NCI-H345 treated with DMSO at 0.1 percent for 48 hours (cell line): ENCODE measurements around the gene LY86.
A peak's percentile ranks its signal among the peaks of the same experiment; 100 is the strongest.
"Not testable (repeated sequence)": the region's sequence is repeated elsewhere in the genome, so short reads cannot be mapped to it uniquely, and the experiment has no call there.

ENCODE experiments used
- DNase-seq: peaks from one replicate; lab custom pipeline; 2025; ENCODE audit not compliant: unreplicated experiment; lab: John Stamatoyannopoulos, UW

The LY86 gene

DNA sequence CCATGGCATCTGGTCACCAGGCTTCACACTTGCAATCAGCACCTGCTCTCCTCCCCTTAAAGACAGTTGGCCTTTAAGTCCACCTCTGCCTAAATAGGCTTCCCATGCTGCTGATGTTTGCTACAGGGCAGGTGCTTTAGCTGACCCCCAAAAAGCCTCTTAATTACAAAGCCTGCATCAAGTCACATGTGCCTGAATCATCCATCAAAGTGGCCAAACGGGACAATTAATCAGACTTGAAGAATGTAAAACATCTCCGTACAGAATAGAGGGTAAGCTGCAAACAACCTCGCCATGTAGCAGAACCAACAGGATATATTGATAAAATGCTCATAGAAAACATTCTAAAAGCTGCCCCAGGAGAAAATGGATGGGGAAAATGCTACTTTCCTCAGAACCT lies 7.4 kb downstream of the LY86 start:
- no peak for DNase-seq

DNA sequence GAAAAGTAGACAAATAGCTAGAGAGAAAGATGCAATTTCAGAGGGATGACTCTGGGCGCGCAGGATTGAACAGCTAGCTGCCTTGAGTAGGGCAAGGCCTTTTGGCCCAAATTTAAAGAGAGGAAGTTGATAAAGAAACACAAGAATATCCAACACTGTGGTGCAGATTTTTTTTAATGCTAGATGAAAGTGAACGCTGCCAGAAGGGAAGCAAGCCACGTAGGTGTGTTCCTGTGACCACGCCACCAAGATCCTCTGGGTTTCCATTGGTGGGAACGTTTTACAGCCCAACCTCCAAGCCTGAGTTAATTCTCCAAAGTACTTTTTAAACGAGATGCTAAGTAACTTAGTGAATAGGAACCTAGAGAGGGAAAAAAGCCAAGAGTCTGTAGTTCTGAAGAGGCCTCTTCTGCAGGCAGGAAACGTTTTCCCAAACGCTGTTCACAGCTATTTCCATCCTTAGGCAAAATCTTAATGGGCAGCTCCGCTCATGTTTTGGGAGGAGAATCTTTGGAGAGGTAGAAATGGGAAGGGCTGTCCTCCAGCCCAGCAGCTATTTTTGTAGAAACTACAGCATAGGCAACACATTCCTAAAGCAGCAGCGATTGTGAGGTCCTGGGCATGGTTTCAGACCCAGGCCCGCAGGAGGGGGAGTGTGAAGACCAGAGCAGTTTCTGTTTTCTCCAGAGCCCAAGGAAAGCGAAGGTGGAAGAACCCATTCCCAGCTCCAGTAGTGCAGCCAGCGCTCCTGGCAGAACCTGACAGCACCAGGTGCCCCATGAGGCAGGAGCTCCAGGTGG lies 8.2 kb downstream of the LY86 start:
- no peak for DNase-seq

DNA sequence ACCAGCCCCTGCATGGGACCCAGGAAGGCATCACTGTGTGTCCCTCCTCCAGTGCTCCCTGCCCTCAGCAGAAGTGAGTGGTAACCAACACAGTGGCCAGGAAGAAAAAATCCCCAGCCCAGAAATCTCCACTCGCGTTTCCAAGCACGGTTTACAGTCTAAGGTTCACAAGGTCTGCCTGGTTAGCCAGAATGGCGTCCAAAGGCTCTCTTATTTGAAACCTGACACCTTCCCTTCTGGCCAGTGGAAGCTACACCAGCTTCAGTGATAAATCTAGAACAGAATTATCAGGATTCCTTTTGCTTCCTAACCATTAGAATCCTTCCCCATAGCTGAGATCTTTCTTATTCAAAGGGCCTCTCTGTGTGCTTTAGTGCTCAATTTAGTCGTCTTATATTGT lies 9.2 kb downstream of the LY86 start:
- no peak for DNase-seq

DNA sequence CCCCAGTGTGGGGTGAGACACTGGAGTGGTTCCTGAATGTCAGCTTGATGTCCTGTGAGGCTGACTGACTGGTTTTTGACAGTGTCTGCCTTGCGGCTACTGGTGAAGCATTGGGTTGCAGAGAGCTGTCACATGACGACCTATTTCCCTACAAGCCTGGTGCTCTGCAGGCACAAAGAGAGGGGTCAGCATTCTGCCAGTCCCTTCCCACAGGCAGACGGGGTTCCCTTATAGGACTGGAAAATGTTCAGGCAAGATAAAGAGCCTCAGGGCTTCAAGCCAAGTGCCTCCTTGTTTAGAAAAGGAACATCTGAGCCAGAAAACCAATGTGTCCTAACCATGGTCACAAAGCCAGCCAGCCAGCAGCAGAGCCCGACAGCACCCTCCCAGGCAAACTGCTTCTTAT lies 11.0 kb downstream of the LY86 start:
- no peak for DNase-seq

DNA sequence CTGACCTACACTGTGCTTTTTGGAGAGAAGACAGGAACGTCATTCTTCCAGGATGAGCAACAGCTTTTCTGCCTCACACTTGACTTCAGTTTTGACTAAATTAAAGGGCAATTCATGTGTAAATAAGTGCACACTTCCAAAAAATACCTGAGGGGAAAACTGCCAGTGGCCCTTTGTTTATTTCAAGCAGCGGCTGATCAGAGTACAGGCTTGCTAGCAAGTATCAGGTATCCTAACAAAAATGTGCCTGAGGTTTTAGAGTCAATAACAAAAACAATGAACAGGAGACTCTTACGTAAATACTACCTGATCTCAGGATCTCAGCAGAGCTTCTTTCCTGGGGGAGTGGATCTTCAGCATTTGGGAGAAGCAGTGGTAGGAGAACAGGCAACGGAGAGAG lies 12.4 kb downstream of the LY86 start:
- DNase-seq, result peak; percentile 5

DNA sequence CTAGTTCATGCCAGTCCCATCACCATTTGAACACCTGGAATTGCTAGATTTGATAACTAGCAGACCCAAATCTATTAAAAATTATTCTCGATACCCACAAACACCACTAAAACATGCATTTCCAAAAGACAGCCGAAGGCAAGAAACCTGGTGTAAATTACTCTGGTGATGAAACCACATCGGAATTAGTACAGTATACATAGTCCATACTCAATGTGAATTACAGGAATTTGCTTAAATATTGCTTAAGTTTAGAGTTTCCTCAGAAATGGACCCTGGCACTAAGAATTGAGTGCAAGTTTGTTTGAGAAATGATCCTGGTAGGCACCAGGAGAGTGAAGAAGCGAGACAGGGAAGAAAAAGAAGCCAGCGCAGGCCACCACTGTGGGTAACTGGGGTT lies 13.7 kb downstream of the LY86 start:
- DNase-seq, result no peak

DNA sequence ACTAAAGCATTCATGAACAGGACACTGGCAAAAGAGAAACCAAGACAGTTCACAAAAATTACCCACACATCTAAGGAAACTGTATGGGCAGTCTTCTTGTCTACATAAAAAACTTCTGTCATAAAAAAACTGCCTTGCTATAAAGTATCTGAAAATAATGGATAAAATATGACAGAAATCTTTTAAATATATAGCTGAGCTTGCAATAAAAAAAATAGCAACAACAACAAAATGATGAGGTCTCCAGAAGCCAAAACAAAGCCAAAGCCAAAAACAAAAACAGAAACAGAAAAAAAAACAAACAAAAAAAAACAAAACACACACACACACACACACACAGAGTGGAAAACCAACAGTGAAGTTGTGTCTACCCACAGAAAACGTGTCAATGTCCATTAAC lies 14.8 kb downstream of the LY86 start:
- no peak for DNase-seq

DNA sequence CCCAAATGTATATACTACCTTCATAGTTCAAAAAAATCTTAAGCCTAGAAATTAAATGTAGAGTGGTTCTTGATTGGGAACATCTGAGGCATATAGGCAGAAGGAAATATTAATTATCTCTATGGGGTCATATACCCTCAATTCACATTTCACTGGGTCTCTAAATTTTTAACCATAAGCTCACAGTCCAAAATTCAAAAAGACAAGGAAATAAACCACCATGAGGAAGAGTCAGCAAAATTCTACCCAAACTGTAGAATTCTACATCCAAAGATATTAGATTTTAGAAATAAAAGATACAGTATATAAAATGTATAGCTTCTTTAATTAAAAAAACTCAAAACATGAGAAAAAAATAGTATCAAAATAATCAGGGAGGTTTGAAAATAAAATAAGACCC lies 15.5 kb downstream of the LY86 start:
- no peak for DNase-seq

DNA sequence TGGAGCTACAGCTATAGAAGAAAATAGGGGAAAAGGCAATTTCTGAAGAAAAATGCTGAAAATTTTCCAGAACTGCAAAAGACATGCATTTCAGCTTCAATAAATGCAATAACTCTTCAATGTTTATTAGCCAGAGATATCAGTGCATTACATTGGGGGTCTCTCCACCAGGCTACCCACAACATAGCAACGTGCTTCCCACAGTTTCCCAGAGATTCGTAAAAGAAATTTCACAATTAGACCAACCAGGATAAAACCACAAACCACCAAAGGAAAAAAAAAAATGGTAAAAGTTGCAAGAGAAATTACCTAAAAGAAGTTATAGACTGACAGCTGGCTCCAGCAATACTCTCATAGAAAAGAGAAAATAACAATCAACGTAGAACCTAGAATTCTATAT lies 16.0 kb downstream of the LY86 start:
- DNase-seq, result no peak

DNA sequence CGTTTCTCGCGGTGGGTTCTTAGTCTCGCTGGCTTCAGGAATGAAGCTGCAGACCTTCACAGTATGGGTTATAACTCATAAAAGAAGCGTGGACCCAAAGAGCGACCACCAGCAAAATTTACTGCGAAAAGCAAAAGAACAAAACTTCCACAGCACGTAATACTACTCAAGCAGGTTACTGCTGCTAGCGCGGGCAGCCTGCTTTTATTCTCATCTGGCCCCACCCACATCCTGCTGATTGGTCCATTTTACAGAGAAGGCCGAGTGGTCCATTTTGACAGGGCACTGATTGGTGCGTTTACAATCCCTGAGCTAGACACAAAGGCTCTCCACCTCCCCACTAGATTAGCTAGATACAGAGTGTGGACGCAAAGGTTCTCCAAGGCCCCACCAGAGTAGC lies 17.4 kb downstream of the LY86 start:
- DNase-seq, result no peak

DNA sequence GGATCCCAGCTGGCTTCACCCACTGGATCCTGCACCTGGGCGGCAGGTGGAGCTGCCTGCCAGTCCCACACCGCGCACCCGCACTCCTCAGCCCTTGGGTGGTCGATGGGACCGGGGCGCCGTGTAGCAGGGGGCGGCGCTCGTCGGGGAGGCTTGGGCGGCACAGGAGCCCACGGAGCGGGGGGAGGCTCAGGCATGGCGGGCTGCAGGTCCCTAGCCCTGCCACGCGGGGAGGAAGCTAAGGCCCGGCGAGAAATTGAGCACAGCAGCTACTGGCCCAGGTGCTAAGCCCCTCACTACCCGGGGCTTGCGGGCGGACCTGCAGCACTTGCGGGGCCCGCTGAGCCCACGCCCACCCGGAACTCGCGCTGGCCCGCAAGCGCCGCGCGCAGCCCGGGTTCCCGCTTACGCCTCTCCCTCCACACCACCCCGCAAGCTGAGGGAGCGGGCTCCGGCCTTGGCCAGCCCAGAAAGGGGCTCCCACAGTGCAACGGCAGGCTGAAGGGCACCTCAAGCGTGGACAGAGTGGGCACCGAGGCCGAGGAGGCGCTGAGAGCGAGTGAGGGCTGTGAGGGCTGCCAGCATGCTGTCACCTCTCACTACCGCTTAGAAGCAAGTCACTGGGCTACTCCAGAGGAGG lies 18.0 kb downstream of the LY86 start:
- not testable (repeated sequence) for DNase-seq

DNA sequence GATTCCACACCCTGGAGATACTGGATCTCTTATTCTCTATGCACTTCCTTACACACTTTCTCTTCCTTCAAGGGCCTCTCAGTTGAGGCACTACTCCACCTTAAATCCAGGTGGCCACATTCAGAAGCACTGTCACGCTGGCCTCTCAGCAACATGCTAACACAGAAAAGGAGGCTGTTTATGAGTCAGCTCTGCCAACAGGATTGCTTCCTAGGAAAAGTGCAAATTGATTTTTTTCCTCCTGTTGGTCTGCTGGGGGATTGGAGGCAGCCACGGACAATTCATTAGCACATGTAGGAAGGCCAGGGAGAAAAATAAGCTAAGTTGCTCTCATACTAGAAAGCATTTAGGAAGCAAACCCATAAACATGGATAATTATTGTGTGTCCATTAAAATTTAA lies 20.9 kb downstream of the LY86 start:
- DNase-seq, result no peak

DNA sequence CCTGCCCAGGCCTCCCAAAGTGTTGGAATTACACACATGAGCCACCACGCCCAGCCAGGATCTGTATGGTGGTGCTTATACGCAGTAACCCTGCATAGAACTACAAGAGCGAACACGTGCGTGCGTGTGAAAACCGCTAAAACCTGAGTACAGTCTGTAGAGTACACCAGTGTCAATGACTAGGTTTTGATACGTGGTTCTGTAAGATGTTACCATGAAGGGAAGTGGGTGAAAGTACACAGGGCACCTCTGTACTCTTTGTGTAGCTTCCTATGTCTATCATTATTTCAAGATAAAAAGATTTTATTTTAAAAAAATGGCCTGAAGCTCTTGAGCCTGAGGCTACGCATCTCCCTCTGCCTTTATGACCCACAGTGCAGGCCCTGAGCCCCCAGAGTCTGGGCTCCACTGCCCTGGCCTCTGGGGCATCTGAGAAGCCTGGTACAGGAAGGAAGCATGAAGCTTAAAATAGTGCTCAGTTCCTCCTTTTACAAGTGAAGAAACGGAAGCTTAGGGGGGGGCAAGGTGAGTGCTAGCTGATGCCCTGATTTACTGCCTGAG lies 21.6 kb downstream of the LY86 start:
- DNase-seq, result no peak

DNA sequence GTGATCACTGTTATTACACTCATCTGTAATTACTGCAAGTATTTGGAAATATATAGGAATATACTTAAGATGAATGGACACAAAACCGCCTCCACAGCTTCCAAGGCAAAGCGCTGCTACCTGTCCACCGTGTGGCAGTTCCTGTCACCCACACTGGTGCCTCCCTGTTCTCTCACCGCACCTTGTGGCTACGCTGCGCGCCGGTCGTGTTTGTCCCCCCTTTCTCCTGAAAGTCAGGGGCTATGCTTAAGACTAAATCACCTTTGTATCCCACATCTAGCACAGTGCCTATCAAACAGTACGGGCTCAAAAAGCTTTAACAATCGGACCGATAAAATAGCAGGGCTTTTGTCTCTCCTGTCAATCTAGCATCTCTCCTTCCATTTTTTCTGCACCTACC lies 23.0 kb downstream of the LY86 start:
- DNase-seq, result no peak

DNA sequence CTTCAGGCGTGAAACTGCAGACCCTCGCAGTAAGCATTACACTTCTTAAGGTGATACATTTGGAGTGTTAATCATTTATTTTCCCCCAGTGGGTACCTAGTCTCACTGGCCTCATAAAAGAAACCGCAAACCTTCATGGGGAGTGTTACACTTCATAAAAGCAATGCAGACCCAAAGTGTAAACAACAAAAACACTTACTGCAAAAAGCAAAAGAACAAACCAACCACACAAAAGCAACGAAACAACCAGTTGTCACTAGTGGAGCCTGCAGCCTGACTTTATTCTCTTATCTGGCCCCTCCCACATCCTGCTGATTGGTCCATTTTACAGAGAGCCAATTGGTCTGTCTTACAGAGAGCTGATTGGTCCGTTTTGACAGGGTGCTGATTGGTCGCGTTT lies 23.8 kb downstream of the LY86 start:
- DNase-seq, result no peak

DNA sequence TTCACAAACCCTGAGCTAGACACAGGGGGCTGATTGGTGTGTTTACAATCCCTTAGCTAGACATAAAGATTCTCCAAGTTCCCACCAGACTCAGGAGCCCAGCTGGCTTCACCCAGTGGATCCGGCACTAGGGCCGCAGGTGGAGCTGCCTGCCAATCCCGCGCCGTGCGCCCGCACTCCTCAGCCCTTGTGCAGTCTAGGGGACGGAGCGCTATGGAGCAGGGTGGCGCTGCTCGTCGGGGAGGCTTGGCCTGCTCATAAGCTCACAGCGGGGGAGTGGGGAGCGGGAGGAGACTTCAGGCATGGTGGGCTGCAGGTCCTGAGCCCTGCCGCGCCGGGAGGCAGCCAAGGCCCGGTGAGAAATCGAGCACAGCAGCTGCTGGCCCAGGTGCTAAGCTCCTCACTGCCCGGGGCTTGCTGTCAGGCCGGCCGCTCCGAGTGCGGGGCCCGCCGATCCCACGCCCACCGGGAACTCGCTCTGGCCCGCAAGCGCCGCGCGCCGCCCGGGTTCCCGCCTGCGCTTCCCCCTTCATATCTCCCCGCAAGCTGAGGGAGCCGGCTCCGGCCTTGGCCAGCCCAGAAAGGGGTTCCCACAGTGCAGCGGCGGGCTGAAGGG lies 24.7 kb downstream of the LY86 start:
- not testable (repeated sequence) for DNase-seq

DNA sequence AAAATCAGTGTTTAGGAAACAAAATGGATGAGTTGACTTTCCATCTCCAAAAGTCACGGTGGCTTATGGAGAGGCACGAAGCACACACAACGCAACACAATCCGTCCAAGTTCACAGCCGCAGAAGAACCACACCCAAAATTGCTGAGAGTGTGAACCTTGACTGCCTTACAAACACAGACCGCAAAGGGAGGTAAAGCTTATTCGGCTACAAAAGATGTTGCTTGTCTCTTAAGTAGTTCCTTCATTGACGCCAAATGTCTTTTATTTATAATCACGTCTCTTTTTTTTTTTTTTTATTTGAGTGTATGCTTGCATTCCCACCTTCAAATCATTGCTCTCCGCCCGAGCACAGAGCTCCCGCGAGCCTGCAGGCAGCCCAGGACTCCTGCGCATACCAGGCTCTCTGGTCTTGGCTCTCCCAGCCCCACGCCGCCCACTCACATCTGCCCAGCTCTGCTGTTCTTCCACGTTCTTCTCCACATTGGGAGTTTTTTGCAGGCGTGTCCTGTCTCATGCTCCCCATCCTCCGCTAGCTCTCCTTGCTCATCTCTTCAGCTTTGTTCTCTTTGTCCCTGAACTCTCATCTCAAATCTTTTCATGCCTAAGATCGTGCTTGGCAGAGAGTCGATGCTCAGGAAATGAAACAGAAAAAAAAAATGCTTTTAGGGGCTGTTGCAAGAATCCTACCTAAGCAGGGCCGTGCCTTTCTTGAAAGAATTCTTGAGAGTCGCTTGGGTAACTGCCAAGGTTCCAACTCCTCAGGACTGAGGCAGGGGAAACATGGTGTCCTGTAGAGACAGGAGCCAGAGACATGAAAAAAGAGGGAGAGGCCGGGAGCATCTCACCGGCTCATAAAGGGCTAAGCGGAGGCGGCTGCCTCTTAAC lies 25.8 kb downstream of the LY86 start:
- DNase-seq, result no peak

DNA sequence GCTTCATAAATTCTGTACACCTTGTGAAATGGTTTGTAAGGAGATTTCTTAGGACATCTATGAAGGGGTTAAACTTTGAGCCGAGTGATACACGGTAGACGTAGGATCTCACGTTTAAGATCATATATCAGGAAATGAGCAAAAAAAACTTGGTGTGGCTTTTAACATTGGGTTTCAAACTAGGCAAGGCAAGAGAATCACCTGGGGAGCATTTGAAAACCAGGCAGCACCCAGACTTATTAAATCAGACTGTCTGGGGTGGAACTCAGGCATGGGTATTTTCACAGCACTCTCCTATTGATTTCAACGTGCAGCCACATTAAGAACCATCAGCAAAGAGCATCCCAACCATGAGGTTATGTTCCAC lies 26.4 kb downstream of the LY86 start:
- DNase-seq, result no peak

DNA sequence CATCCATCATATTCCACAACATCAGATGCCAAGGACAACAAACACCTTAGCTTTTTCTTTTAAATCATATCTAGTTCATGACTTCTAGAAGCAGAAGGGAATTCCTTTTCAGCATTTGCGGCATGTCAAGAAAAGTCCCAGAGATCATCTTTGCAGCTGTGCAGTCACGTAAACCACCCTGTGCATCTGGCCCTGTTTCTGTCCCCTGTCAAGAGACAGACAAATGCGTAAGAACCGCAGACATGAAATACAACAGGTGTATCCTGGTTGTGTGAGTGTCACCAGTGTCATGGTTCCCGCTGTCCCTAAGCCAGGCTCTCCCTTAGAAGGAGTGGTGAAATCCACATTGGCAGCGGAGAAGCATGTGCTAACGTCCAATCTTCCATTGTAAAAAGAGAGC lies 28.1 kb downstream of the LY86 start:
- DNase-seq, result no peak

DNA sequence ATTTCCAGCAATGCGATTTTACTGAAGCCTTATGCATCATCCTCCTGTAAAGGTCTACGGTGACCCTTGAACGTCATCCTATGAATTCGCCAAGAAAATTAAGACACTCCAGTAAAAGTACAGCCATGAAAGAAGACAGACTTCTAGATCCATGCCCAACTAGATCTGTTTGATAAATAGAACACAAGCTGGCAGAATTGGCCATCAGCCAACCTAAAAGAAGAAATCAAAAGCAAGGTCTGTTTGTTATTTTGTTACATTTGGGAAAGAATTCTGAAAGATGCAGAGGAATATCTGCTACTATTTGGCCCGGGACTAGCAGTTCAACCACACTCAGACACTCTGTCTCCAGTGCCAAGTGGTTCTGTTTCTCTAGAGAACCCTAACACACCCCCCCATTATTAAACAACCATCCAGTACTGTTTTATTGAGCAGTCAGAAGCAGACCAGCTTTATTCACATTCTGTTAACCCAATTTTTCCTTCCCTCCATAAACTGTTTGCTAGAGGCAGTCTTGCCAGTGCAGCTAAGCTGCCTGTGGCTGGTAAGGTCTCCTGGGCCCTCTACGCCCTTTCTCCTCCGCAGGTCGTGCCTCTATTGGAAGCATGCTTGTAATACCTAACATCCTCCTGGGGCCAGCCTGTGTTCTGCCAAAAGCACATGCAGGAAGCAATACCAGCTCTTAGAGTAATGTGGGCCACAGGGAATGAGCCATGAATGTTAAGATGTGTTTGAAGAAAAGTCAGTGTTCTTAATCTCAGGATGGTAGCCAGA lies 30.7 kb downstream of the LY86 start:
- no peak for DNase-seq
